ENCODE results near the gene ARID5A. TPM values are rescaled to one million over a fixed set of nuclear protein-coding genes. Genes with fewer than 3 reads are reported as not detected.

Gene ARID5A
- total RNA-seq, 1 experiment from 2014 or later, result 13.9 TPM

DNA sequence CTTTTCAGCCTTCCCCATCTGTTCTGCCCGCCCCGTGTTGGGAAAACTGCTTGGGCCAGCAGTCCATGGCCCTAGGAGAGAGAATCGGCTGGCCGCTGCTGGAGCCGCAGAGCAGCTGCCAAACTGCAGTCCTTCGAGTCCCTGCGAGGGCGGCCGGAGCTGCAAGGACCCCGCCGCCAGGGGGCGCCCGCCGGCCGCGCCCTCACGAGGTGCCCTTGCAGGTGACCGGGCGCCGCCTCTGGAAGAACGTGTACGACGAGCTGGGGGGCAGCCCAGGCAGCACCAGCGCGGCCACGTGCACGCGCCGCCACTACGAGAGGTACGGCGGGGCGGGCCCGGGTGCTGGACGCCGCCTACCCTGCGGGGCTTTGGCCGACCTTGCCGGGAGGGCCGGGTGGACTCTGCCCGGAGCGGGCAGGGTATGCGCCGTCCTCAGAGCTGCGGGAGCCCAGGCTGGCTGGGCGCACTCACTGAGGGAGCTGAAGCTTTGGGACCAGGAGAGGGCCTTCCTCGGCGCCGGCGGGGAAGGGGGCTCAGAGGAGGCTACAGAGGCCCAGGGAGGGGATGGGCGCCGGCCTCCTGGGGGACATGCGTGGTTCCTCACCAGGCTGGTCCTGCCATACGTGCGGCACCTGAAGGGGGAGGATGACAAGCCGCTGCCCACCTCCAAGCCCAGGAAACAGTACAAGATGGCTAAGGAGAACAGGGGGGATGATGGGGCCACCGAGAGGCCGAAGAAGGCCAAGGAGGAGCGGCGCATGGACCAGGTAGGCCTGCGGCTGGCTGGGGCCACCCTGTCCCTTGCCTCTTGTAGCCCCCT is 13.6 kb downstream of the ARID5A start (continued):
- TF ChIP-seq FOXP4 (CRISPR knock-in tag; IDR thresholded peaks at IDR 0.05) (peak; percentile 72; the same call in 1 of the 2 replicates), ZNF396 (CRISPR knock-in tag; IDR thresholded peaks at IDR 0.05; ENCODE audit: borderline replicate concordance) (no peak; the same call in 1 of the 2 replicates), TP53 (CRISPR knock-in tag; IDR thresholded peaks at IDR 0.05) (peak; percentile 69; the same call in 1 of the 2 replicates), OVOL2 (CRISPR knock-in tag; IDR thresholded peaks at IDR 0.05; ENCODE audit: borderline replicate concordance) (no peak), GABPB1 (CRISPR knock-in tag; IDR thresholded peaks at IDR 0.05) (peak; percentile 82; the same call in 1 of the 2 replicates), ZNF138 (CRISPR knock-in tag; conservative IDR thresholded peaks at IDR 0.05) (peak; percentile 86; the same call in 1 of the 2 replicates), PRRX2 (CRISPR knock-in tag; IDR thresholded peaks at IDR 0.05) (peak; percentile 57; the same call in 1 of the 2 replicates), NFATC4 (CRISPR knock-in tag; IDR thresholded peaks at IDR 0.05) (no peak), FOXK1 (CRISPR knock-in tag; IDR thresholded peaks at IDR 0.05) (0 out of 2 replicates have a peak, but pooled peaks have one; percentile 51), TEAD4 (CRISPR knock-in tag; IDR thresholded peaks at IDR 0.05) (no peak), ZNF121 (CRISPR knock-in tag; IDR thresholded peaks at IDR 0.05) (peak; percentile 31; the same call in 1 of the 2 replicates), MXD4 (CRISPR knock-in tag; IDR thresholded peaks at IDR 0.05; ENCODE audit: borderline replicate concordance) (no peak), USF1 (CRISPR knock-in tag; IDR thresholded peaks at IDR 0.05) (peak; percentile 61; the same call in 1 of the 2 replicates), FOXP1 (CRISPR knock-in tag; IDR thresholded peaks at IDR 0.05; ENCODE audit: borderline replicate concordance) (peak; percentile 51; the same call in 1 of the 2 replicates), EMX1 (CRISPR knock-in tag; IDR thresholded peaks at IDR 0.05) (0 out of 2 replicates have a peak, but pooled peaks have one; percentile 60), CREB1 (CRISPR knock-in tag; IDR thresholded peaks at IDR 0.05) (no peak), CDX4 (CRISPR knock-in tag; IDR thresholded peaks at IDR 0.05; ENCODE audit: borderline replicate concordance) (no peak), HMGA2 (CRISPR knock-in tag; IDR thresholded peaks at IDR 0.05) (no peak)
- TF ChIP-seq, protein P1, sequence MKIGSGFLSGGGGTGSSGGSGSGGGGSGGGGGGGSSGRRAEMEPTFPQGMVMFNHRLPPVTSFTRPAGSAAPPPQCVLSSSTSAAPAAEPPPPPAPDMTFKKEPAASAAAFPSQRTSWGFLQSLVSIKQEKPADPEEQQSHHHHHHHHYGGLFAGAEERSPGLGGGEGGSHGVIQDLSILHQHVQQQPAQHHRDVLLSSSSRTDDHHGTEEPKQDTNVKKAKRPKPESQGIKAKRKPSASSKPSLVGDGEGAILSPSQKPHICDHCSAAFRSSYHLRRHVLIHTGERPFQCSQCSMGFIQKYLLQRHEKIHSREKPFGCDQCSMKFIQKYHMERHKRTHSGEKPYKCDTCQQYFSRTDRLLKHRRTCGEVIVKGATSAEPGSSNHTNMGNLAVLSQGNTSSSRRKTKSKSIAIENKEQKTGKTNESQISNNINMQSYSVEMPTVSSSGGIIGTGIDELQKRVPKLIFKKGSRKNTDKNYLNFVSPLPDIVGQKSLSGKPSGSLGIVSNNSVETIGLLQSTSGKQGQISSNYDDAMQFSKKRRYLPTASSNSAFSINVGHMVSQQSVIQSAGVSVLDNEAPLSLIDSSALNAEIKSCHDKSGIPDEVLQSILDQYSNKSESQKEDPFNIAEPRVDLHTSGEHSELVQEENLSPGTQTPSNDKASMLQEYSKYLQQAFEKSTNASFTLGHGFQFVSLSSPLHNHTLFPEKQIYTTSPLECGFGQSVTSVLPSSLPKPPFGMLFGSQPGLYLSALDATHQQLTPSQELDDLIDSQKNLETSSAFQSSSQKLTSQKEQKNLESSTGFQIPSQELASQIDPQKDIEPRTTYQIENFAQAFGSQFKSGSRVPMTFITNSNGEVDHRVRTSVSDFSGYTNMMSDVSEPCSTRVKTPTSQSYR (CRISPR knock-in tag; IDR thresholded peaks at IDR 0.05), result no peak
- TF ChIP-seq, protein P2, sequence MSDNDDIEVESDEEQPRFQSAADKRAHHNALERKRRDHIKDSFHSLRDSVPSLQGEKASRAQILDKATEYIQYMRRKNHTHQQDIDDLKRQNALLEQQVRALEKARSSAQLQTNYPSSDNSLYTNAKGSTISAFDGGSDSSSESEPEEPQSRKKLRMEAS (CRISPR knock-in tag; IDR thresholded peaks at IDR 0.05), result peak; percentile 95
- TF ChIP-seq, protein P3, sequence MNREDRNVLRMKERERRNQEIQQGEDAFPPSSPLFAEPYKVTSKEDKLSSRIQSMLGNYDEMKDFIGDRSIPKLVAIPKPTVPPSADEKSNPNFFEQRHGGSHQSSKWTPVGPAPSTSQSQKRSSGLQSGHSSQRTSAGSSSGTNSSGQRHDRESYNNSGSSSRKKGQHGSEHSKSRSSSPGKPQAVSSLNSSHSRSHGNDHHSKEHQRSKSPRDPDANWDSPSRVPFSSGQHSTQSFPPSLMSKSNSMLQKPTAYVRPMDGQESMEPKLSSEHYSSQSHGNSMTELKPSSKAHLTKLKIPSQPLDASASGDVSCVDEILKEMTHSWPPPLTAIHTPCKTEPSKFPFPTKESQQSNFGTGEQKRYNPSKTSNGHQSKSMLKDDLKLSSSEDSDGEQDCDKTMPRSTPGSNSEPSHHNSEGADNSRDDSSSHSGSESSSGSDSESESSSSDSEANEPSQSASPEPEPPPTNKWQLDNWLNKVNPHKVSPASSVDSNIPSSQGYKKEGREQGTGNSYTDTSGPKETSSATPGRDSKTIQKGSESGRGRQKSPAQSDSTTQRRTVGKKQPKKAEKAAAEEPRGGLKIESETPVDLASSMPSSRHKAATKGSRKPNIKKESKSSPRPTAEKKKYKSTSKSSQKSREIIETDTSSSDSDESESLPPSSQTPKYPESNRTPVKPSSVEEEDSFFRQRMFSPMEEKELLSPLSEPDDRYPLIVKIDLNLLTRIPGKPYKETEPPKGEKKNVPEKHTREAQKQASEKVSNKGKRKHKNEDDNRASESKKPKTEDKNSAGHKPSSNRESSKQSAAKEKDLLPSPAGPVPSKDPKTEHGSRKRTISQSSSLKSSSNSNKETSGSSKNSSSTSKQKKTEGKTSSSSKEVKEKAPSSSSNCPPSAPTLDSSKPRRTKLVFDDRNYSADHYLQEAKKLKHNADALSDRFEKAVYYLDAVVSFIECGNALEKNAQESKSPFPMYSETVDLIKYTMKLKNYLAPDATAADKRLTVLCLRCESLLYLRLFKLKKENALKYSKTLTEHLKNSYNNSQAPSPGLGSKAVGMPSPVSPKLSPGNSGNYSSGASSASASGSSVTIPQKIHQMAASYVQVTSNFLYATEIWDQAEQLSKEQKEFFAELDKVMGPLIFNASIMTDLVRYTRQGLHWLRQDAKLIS (CRISPR knock-in tag; IDR thresholded peaks at IDR 0.05; ENCODE audit: borderline replicate concordance), result 0 out of 2 replicates have a peak, but pooled peaks have one; percentile 49
- TF ChIP-seq, protein P4, sequence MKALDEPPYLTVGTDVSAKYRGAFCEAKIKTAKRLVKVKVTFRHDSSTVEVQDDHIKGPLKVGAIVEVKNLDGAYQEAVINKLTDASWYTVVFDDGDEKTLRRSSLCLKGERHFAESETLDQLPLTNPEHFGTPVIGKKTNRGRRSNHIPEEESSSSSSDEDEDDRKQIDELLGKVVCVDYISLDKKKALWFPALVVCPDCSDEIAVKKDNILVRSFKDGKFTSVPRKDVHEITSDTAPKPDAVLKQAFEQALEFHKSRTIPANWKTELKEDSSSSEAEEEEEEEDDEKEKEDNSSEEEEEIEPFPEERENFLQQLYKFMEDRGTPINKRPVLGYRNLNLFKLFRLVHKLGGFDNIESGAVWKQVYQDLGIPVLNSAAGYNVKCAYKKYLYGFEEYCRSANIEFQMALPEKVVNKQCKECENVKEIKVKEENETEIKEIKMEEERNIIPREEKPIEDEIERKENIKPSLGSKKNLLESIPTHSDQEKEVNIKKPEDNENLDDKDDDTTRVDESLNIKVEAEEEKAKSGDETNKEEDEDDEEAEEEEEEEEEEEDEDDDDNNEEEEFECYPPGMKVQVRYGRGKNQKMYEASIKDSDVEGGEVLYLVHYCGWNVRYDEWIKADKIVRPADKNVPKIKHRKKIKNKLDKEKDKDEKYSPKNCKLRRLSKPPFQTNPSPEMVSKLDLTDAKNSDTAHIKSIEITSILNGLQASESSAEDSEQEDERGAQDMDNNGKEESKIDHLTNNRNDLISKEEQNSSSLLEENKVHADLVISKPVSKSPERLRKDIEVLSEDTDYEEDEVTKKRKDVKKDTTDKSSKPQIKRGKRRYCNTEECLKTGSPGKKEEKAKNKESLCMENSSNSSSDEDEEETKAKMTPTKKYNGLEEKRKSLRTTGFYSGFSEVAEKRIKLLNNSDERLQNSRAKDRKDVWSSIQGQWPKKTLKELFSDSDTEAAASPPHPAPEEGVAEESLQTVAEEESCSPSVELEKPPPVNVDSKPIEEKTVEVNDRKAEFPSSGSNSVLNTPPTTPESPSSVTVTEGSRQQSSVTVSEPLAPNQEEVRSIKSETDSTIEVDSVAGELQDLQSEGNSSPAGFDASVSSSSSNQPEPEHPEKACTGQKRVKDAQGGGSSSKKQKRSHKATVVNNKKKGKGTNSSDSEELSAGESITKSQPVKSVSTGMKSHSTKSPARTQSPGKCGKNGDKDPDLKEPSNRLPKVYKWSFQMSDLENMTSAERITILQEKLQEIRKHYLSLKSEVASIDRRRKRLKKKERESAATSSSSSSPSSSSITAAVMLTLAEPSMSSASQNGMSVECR (CRISPR knock-in tag; IDR thresholded peaks at IDR 0.05; ENCODE audit: borderline replicate concordance), result peak; percentile 62; the same call in 1 of the 2 replicates
